GM12865 (cell line): ENCODE data around the gene FTCD.

ENCODE experiments used
- DNase-seq: peaks from one replicate; pipeline ENCODE4 v3.0.0; 2010; ENCODE audit warnings: low read depth
- H3K4me3 ChIP-seq: 2 replicates; pipeline ENCODE4 v1.5.1; 2011; ENCODE audit warnings: mild to moderate bottlenecking, low read depth, low read length, control low read depth
- CTCF ChIP-seq: IDR thresholded peaks from 2 replicates; pipeline ENCODE4 v1.5.1; 2011; ENCODE audit warnings: low read length, control low read depth, low read depth, inconsistent platforms; ENCODE audit not compliant: insufficient read depth; ENCODE audit errors: missing control alignments

Gene FTCD

GRCh38 chr21:46163380-46163779 lies 8.0 kb upstream of the FTCD start:
- TF ChIP-seq CTCF = no peak
- DNase-seq = no peak
- H3K4me3 ChIP-seq = no peak overlapping the region

GRCh38 chr21:46161633-46162592 lies 6.5 kb upstream of the FTCD start:
- H3K4me3 ChIP-seq = no peak overlapping the region
- no peak for TF ChIP-seq CTCF

GRCh38 chr21:46160907-46161632 lies 5.7 kb upstream of the FTCD start:
- peak; percentile 1 for DNase-seq
- TF ChIP-seq CTCF = no peak
- no peak overlapping the region for H3K4me3 ChIP-seq

More at GRCh38 chr21:46161633-46162592, 6.5 kb upstream of the FTCD start:
- no peak for DNase-seq

GRCh38 chr21:46160657-46160906 lies 5.2 kb upstream of the FTCD start:
- H3K4me3 ChIP-seq = no peak overlapping the region
- no peak for TF ChIP-seq CTCF
- DNase-seq = peak; percentile 0

GRCh38 chr21:46159841-46160656 lies 4.7 kb upstream of the FTCD start:
- TF ChIP-seq CTCF = no peak
- H3K4me3 ChIP-seq = no peak overlapping the region
- DNase-seq = peak; percentile 0

GRCh38 chr21:46159390-46159789 lies 4.0 kb upstream of the FTCD start:
- H3K4me3 ChIP-seq = no peak overlapping the region
- DNase-seq = no peak
- no peak for TF ChIP-seq CTCF
